Chondrocyte (in vitro differentiated cells): ENCODE measurements around the gene NXN. TPM values are rescaled to one million over a fixed set of nuclear protein-coding genes. Genes with fewer than 3 reads are reported as not detected.
"Not testable (repeated sequence)": the region's sequence is repeated elsewhere in the genome, so short reads cannot be mapped to it uniquely, and the experiment has no call there.

ENCODE experiments used
- DNase-seq: peaks from one replicate; pipeline ENCODE4 v3.0.0; 2021; ENCODE audit warnings: mixed read lengths, low spot score
- H3K27ac Mint-ChIP-seq: one replicate; pipeline ENCODE4 v1.8.0; 2021; ENCODE audit warnings: mild to moderate bottlenecking, moderate library complexity, mixed read lengths; ENCODE audit not compliant: unreplicated experiment
- H3K27me3 Mint-ChIP-seq: 2 replicates; pipeline ENCODE4 v1.8.0; 2021; ENCODE audit warnings: low read depth, mixed read lengths
- H3K36me3 Mint-ChIP-seq: 2 replicates; pipeline ENCODE4 v1.8.0; 2021; ENCODE audit warnings: low read depth, mixed read lengths
- H3K4me1 Mint-ChIP-seq: 2 replicates; pipeline ENCODE4 v1.8.0; 2021; ENCODE audit warnings: low read depth, mild to moderate bottlenecking, mixed read lengths
- H3K4me3 Mint-ChIP-seq: one replicate; pipeline ENCODE4 v1.8.0; 2021; ENCODE audit warnings: mild to moderate bottlenecking, moderate library complexity, mixed read lengths; ENCODE audit not compliant: unreplicated experiment
- H3K9me3 Mint-ChIP-seq: 2 replicates; pipeline ENCODE4 v1.8.0; 2021; ENCODE audit warnings: low read depth, mixed read lengths
- CTCF ChIP-seq: fragments of 200-600 bp; sonication (generic); IDR thresholded peaks from 2 replicates; pipeline ENCODE4 v1.5.0; 2021; ENCODE audit warnings: antibody characterized with exemption, mild to moderate bottlenecking, moderate library complexity
- total RNA-seq: library from RNA; stranded (reverse); gene quantifications from 3 replicates; pipeline ENCODE4 v1.2.1, GENCODE V29; 2021

NXN gene
- total RNA-seq, 1 donor from 2014 or later, result 86.4 TPM

DNA sequence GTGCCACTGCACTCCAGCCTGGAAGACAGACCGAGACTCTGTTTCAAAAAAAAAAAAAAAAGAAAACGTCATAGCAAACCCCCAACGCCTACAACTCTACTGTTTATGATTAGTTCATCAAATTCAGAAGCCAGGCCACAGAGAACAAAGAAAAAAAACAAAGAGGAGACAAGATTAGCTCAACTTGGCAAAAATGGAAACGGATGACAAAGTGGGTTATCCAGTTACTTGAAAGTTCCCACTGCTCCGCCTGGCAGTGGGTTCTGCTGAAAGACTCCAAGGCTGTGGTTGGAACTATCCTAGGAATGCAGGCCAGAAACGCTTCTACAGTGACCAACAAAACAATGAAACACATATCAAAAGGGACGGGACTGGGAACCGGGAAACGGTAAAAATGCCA is 144.3 kb downstream of the NXN start:
- Mint-ChIP-seq H3K9me3 (peaks cover 2% of the 10 kb centered on the region), H3K4me1 (peaks cover 22% of the 10 kb centered on the region), H3K27me3 (no peaks in the 10 kb centered on the region), H3K36me3 (no peaks in the 10 kb centered on the region), H3K4me3 (peak overlapping the region; percentile 8), H3K27ac (peak overlapping the region; percentile 92)
- TF ChIP-seq CTCF, result no peak
- DNase-seq, result no peak

DNA sequence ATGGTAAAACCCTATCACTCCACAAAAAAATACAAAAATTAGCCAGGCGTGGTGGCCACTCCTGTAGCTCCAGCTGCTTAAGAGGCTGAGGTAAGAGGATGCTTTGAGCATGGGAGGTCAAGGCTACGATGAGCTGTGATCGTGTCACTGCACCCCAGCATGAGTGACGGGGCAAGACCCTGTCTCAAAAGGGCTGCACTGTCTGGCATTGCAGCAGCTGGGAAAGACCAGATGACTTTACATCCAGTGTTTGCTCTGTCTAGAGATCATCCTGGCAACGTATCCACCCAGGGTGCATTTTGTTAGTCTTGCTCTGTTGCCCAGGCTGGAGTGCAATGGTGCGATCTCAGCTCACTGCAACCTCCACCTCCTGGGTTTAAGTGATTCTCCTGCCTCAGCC is 145.4 kb downstream of the NXN start:
- DNase-seq, result no peak
- Mint-ChIP-seq H3K36me3 (no peaks in the 10 kb centered on the region), H3K4me1 (peaks cover 28% of the 10 kb centered on the region), H3K4me3 (no peak overlapping the region), H3K9me3 (peaks cover 2% of the 10 kb centered on the region), H3K27ac (peak overlapping the region; percentile 92), H3K27me3 (no peaks in the 10 kb centered on the region)
- TF ChIP-seq CTCF, result no peak

DNA sequence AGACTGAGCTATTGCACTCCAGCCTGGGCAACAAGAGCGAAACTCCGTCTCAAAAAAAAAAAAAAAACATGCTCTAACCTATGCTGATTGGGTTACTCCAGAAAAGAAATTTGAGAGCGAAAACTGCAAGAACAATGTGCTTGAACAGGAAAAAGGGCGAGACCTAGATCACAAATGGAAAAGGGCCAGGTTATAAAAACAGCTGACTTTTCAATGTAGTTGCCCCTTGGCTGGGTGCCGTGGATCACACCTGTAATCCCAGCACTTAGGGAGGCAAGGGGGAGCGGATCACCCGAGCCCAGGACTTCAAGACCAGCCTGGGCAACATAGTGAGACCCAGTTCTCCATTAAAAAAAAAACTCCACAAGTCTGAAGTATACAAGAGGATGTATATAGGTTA is 148.6 kb downstream of the NXN start:
- DNase-seq, result no peak
- H3K36me3 Mint-ChIP-seq, result no peaks in the 10 kb centered on the region
- H3K27me3 Mint-ChIP-seq, result no peaks in the 10 kb centered on the region
- H3K4me3 Mint-ChIP-seq, result no peak overlapping the region
- H3K4me1 Mint-ChIP-seq, result peaks cover 29% of the 10 kb centered on the region
- H3K27ac Mint-ChIP-seq, result no peak overlapping the region
- no peak for TF ChIP-seq CTCF
- peaks cover 2% of the 10 kb centered on the region for H3K9me3 Mint-ChIP-seq

DNA sequence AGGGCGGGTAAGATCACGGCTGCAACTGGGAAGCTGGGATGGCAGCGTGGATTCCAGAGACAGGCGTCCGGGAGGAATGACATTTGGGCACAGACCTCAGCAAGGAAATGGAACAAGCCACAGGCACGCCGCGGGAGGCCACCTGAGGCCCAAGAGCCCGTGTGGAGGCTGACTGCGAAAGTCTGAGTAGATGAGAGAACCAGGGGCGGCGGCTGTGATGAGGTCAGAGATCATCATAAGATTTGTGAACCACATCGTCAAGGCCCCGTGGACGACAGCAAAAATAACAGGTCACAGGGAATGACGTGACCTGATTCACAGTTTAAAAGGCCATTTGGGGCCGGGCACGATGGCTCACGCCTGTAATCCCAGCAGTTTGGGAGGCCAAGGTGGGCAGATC is 149.2 kb downstream of the NXN start:
- no peaks in the 10 kb centered on the region for H3K27me3 Mint-ChIP-seq
- peaks cover 27% of the 10 kb centered on the region for H3K4me1 Mint-ChIP-seq
- no peak for TF ChIP-seq CTCF
- H3K9me3 Mint-ChIP-seq, result peaks cover 2% of the 10 kb centered on the region
- H3K36me3 Mint-ChIP-seq, result peaks cover 2% of the 10 kb centered on the region
- DNase-seq, result no peak
- no peak overlapping the region for H3K27ac Mint-ChIP-seq
- H3K4me3 Mint-ChIP-seq, result no peak overlapping the region

- not testable (repeated sequence) for DNase-seq, H3K27me3 Mint-ChIP-seq, H3K9me3 Mint-ChIP-seq, H3K4me3 Mint-ChIP-seq, H3K36me3 Mint-ChIP-seq
- Mint-ChIP-seq H3K4me1 (peaks cover 22% of the 10 kb centered on the region), H3K27ac (peak overlapping the region; percentile 22)
Measured at GRCh38 chr17:829614-830013, 150.0 kb downstream of the NXN start.

DNA sequence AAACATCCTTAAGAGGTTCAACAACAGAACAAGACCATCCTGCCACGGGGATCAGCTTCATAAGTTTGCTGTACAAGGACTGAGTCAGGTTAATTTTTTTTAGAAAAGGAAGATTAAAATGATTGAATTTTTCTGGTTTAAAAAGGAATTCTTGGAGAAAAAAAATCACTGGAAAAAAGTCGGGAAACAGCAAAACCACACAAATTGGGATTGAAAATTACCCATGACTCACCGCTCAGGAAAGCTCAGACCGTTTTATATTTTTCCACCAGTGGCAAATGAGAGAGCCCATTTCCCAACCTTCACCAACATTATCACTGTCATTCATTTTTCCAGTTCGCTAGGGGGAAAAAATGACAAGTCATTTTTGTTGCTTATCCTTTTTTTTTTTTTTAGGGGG is 150.8 kb downstream of the NXN start:
- Mint-ChIP-seq H3K4me1 (peaks cover 19% of the 10 kb centered on the region), H3K4me3 (no peak overlapping the region), H3K36me3 (peaks cover 4% of the 10 kb centered on the region), H3K9me3 (peaks cover 2% of the 10 kb centered on the region), H3K27me3 (no peaks in the 10 kb centered on the region), H3K27ac (peak overlapping the region; percentile 71)
- no peak for DNase-seq
- no peak for TF ChIP-seq CTCF
